GM23248 (cell line): Measurements from ENCODE around the gene SORL1-AS1.
"Not testable (repeated sequence)": the region's sequence is repeated elsewhere in the genome, so short reads cannot be mapped to it uniquely, and the experiment has no call there.

Source experiments
- EZH2 ChIP-seq: fragments of 200-600 bp; sonication (generic); IDR thresholded peaks from 2 replicates; pipeline ENCODE4 v1.6.1; 2018; ENCODE audit warnings: antibody characterized with exemption, mild to moderate bottlenecking; ENCODE audit not compliant: insufficient read depth, poor library complexity, severe bottlenecking
- EZH2phosphoT487 ChIP-seq: fragments of 200-600 bp; sonication (generic); IDR thresholded peaks from 2 replicates; pipeline ENCODE4 v1.6.1; 2018; ENCODE audit warnings: antibody characterized with exemption, moderate library complexity, mild to moderate bottlenecking, low read depth; ENCODE audit not compliant: insufficient read depth

DNA sequence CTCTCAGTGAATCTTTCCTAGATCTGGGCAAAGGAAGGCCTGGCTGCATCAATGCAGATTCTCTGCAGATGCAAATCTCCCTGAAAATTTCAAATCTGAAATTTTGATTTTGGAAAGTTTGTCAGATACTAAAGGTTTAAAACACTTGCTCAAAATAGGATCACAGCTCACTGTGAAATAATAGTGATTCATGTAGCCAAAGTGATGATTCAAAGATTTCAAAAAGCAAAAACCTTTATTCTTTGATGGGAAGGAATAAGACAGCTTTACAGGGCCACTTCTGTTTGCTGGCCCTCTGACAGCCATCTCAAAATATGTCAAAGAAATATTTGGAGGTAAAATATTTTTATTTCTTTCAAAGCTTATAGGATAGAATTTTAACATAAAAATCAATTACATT is 41.4 kb downstream of the SORL1-AS1 start:
- not testable (repeated sequence) for TF ChIP-seq EZH2phosphoT487, EZH2
